ENCODE results near the gene ARL13B.
A peak's percentile ranks its signal among the peaks of the same experiment; 100 is the strongest.

DNA sequence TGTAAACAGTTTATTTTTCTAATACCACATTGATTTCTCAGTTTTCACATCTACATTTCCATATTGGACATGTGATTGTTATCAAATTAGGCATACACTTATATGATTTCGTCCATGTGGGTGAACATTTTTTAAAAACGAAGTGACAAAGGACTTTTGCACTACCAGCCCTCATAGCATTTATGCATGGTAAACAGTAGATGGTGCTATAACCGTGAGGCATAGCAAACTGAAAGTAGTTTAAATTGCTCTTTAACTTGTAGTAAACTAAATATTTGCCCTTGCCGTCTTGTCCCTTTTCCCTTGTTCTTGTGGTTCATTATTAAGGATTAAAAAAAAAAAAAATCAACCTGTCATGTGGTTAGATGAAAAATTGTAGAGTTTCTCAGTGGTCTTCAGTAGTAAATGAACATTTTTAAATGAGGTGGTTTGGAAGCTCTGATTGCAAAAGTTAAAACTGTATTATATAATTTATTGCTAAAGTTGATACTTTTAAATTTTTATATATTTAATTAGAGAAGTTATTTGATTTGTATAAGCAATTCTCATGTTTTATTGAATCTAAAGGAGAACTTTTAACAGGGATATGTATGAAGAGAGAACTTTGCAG lies 24.5 kb downstream of the ARL13B start:
- TF ChIP-seq, protein P1, sequence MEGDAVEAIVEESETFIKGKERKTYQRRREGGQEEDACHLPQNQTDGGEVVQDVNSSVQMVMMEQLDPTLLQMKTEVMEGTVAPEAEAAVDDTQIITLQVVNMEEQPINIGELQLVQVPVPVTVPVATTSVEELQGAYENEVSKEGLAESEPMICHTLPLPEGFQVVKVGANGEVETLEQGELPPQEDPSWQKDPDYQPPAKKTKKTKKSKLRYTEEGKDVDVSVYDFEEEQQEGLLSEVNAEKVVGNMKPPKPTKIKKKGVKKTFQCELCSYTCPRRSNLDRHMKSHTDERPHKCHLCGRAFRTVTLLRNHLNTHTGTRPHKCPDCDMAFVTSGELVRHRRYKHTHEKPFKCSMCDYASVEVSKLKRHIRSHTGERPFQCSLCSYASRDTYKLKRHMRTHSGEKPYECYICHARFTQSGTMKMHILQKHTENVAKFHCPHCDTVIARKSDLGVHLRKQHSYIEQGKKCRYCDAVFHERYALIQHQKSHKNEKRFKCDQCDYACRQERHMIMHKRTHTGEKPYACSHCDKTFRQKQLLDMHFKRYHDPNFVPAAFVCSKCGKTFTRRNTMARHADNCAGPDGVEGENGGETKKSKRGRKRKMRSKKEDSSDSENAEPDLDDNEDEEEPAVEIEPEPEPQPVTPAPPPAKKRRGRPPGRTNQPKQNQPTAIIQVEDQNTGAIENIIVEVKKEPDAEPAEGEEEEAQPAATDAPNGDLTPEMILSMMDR (IDR thresholded peaks at IDR 0.05): peak; percentile 63 to 80 (median 76)
- TF ChIP-seq POLR2A (IDR thresholded peaks at IDR 0.05) (no peak), POLR2AphosphoS5 (IDR thresholded peaks at IDR 0.05) (no peak)

Measured in transverse colon (tissue), 4 donors.